Endothelial cell of umbilical vein (primary cell): ENCODE results near the gene JARID2. TPM values are rescaled to one million over a fixed set of nuclear protein-coding genes. Genes with fewer than 3 reads are reported as not detected.

ENCODE experiments used
- BruUV-seq: library from RNA; stranded (reverse); fragments of 400-500 nt; replicated peaks from 2 replicates; lab custom pipeline; 2021; lab: Mats Ljungman, UMichigan
- CTCF ChIA-PET: fragments of 300-600, 350-600 bp; sonication (Branson Sonifier 250); formaldehyde crosslinking; loops from one replicate; lab custom pipeline; 2021; ENCODE audit warnings: antibody characterized with exemption, inconsistent platforms; lab: Charles Lee
- POLR2A ChIA-PET: fragments of 300-600, 350-600 bp; sonication (Branson Sonifier 250); formaldehyde crosslinking; loops from one replicate; lab custom pipeline; 2021; ENCODE audit warnings: antibody characterized with exemption, inconsistent platforms; lab: Charles Lee
- DNase-seq: peaks from one replicate; pipeline ENCODE4 v3.0.0-alpha.2; 2011; ENCODE audit warnings: low read depth, low spot score
- FAIRE-seq: peaks from 2 replicates; lab custom pipeline; 2011; peaks lifted over from hg19 to GRCh38; lab: Jason Lieb, UNC
- H2AFZ ChIP-seq: 2 replicates; pipeline ENCODE4 v1.6.0; 2012; ENCODE audit warnings: low read depth, low read length, control low read depth, inconsistent platforms
- H3K27ac ChIP-seq: 2 replicates; pipeline ENCODE4 v1.5.1; 2011; ENCODE audit warnings: low read depth, mild to moderate bottlenecking, control low read depth, low read length, moderate library complexity; ENCODE audit not compliant: insufficient read depth
- H3K27me3 ChIP-seq, 2 experiments: 2 replicates each; pipeline versions ENCODE4 v1.6.0 to v1.6.1; 2011; ENCODE audit warnings: low read length in 2 of 2, mixed read lengths in 1 of 2; ENCODE audit not compliant: control insufficient read depth in 2 of 2, insufficient read depth in 2 of 2
- H3K36me3 ChIP-seq, 2 experiments: 2 replicates in 1 of 2; 3 replicates in 1 of 2; pipeline ENCODE4 v1.5.1; 2011; ENCODE audit warnings: low read length in 2 of 2, mild to moderate bottlenecking in 1 of 2, moderate library complexity in 1 of 2; ENCODE audit not compliant: control insufficient read depth in 2 of 2, insufficient read depth in 2 of 2; ENCODE audit errors: extremely low read depth in 1 of 2
- H3K4me1 ChIP-seq: 3 replicates; pipeline ENCODE4 v1.5.1; 2011; ENCODE audit warnings: mild to moderate bottlenecking, low read length; ENCODE audit not compliant: control insufficient read depth, insufficient read depth; ENCODE audit errors: extremely low read depth
- H3K4me2 ChIP-seq: 2 replicates; pipeline ENCODE4 v1.6.1; 2011; ENCODE audit warnings: low read length, control low read depth, mixed read lengths; ENCODE audit not compliant: insufficient read depth
- H3K4me3 ChIP-seq, 3 experiments: fragments of 200-600 bp in 1 of 3; sonication (generic), shearing (Covaris generic) in 1 of 3; replicated peaks in 1 of 3; 2 replicates each; pipeline ENCODE4 v1.5.1; 2011 to 2016; ENCODE audit warnings: control low read depth in 3 of 3, low read length in 3 of 3, mild to moderate bottlenecking in 2 of 3, inconsistent platforms in 1 of 3, low read depth in 1 of 3, moderate library complexity in 1 of 3; ENCODE audit not compliant: insufficient read depth in 1 of 3
- H3K79me2 ChIP-seq: 2 replicates; pipeline ENCODE4 v1.6.0; 2012; ENCODE audit warnings: low read length, inconsistent platforms; ENCODE audit not compliant: control insufficient read depth, insufficient read depth
- H3K9ac ChIP-seq: replicated peaks from 2 replicates; pipeline ENCODE3; 2011; ENCODE audit warnings: low read length, control low read depth; ENCODE audit not compliant: insufficient read depth; ENCODE audit errors: extremely low read depth
- H3K9me1 ChIP-seq: replicated peaks from 3 replicates; pipeline ENCODE4 v1.6.0; 2011; ENCODE audit warnings: mild to moderate bottlenecking, low read length; ENCODE audit not compliant: control insufficient read depth, insufficient read depth; ENCODE audit errors: extremely low read depth
- H3K9me3 ChIP-seq: replicated peaks from 2 replicates; pipeline ENCODE4 v1.5.1; 2012; ENCODE audit warnings: low read length, inconsistent platforms; ENCODE audit not compliant: control insufficient read depth, insufficient read depth
- H4K20me1 ChIP-seq: replicated peaks from 2 replicates; pipeline ENCODE3; 2011; ENCODE audit warnings: mild to moderate bottlenecking, low read length; ENCODE audit not compliant: control insufficient read depth, insufficient read depth; ENCODE audit errors: extremely low read depth
- CTCF ChIP-seq, 2 donors: IDR thresholded peaks; 1 replicate in 1 of 2; 2 replicates in 1 of 2; pipeline ENCODE4 v1.5.1; 2011; ENCODE audit warnings: low read length in 2 of 2, mild to moderate bottlenecking in 2 of 2, moderate library complexity in 2 of 2, control low read depth in 1 of 2, inconsistent platforms in 1 of 2, low read depth in 1 of 2; ENCODE audit not compliant: insufficient read depth in 1 of 2; ENCODE audit errors: extremely low read depth in 1 of 2
- EZH2 ChIP-seq: IDR thresholded peaks from 2 replicates; pipeline ENCODE4 v1.6.1; 2012; ENCODE audit warnings: borderline replicate concordance, low read depth, mild to moderate bottlenecking, moderate library complexity, low read length, inconsistent platforms; ENCODE audit not compliant: severe bottlenecking
- FOS ChIP-seq: IDR thresholded peaks from 2 replicates; pipeline ENCODE4 v1.6.1; 2011; ENCODE audit warnings: mild to moderate bottlenecking, low read length, moderate library complexity, borderline replicate concordance; ENCODE audit not compliant: insufficient read depth
- GATA2 ChIP-seq: IDR thresholded peaks from 2 replicates; pipeline ENCODE4 v1.7.0; 2011; ENCODE audit warnings: low read depth, mild to moderate bottlenecking, moderate library complexity, mixed read lengths, low read length; ENCODE audit not compliant: insufficient read length, insufficient read depth
- JUN ChIP-seq: IDR thresholded peaks from 2 replicates; pipeline ENCODE4 v1.6.1; 2011; ENCODE audit warnings: borderline replicate concordance, low read depth; ENCODE audit not compliant: insufficient read length, insufficient read depth
- MAX ChIP-seq: IDR thresholded peaks from 2 replicates; pipeline ENCODE4 v1.6.1; 2011; ENCODE audit not compliant: insufficient read depth, insufficient read length
- MYC ChIP-seq: IDR thresholded peaks from one replicate; pipeline ENCODE4 v1.6.1; 2011; ENCODE audit warnings: mild to moderate bottlenecking, low read depth, low read length
- POLR2A ChIP-seq: IDR thresholded peaks from 2 replicates; pipeline ENCODE4 v1.6.1; 2012; ENCODE audit warnings: low read depth, mild to moderate bottlenecking, control low read depth, low read length
- POLR2AphosphoS5 ChIP-seq: IDR thresholded peaks from 2 replicates; pipeline ENCODE4 v1.6.1; 2012; ENCODE audit warnings: low read depth, mild to moderate bottlenecking, control low read depth, low read length, moderate library complexity; ENCODE audit not compliant: insufficient read depth
- dilution Hi-C: fragments of 300-500 bp; cut with MboI; formaldehyde crosslinking; loops from one replicate; pipeline ENCODE4 v1.15.0; 2019; ENCODE audit warnings: low sequenced_read_pairs; ENCODE audit not compliant: extremely low pct_ligation_motif_present
- intact Hi-C: fragments of 100-400 bp; cut with micrococcal nuclease; formaldehyde crosslinking; loops from one replicate; pipeline ENCODE4 v1.10.0; 2022
- polyA plus RNA-seq, 4 experiments: library from polyadenylated mRNA; depleted of rRNA in 3 of 4; stranded (reverse) in 3 of 4; unstranded in 1 of 4; fragments of >200 nt; gene quantifications; 2 replicates each; pipeline versions ENCODE4 v1.2.1 to v1.2.3, GENCODE V29; 2011 to 2012; ENCODE audit warnings: missing spikeins in 1 of 4
- total RNA-seq: library from RNA; stranded (reverse); gene quantifications from 2 replicates; pipeline ENCODE4 v1.2.3, GENCODE V29; 2021

The JARID2 gene
- total and polyA plus RNA-seq, 2 donors (not counting 3 experiments of a cell fraction or from before 2014, with no cell fraction given), result 2.9 to 10.6 TPM

DNA sequence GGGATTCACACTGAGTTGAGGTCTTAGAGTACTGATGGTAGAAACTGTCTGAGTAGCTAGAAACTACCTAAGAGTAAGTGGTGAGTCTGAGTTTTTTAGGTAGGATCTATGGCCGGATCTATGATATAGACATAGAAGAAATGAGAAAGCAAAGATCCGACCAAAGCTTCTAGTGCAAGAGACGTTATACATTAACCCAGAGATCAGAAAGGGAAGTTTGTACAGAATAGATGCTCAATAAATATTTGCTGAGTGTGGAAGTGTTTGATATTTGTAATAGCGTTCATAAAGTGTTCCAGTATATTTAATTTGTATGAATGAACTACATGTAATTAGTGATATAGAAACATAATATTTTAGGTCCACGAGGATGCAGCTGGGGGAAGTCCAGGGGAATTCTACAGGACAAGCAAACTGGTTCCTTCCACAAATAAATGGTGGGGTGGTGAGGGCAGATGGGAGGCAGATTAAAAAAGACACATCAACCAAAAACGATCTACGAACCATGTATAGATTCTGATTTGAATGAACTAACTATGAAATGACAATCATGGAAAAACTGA is 31.9 kb upstream of the JARID2 start:
- no peak overlapping the region for H3K9ac ChIP-seq
- H3K79me2 ChIP-seq, result no peaks in the 10 kb centered on the region
- dilution Hi-C loops, result no loop called here
- H2AFZ ChIP-seq, result no peak overlapping the region
- H3K36me3 ChIP-seq, result no peaks in the 10 kb centered on the region
- ChIA-PET CTCF (no interaction called here), POLR2A (no interaction called here)
- FAIRE-seq (no peak), DNase-seq (no peak)
- H3K4me3 ChIP-seq, result no peak overlapping the region
- H3K9me3 ChIP-seq, result no peaks in the 10 kb centered on the region
- H4K20me1 ChIP-seq, result no peaks in the 10 kb centered on the region
- no peak overlapping the region for H3K27ac ChIP-seq
- BruUV-seq, result no TSS peak
- no peaks in the 10 kb centered on the region for H3K27me3 ChIP-seq
- TF ChIP-seq EZH2, result no peak
- TF ChIP-seq MAX, result no peak
- TF ChIP-seq FOS, result no peak
- TF ChIP-seq GATA2, result no peak
- TF ChIP-seq JUN, result no peak
- no peak for TF ChIP-seq MYC
- no peak for TF ChIP-seq POLR2A
- no peak for TF ChIP-seq POLR2AphosphoS5
- TF ChIP-seq CTCF (IDR thresholded peaks at IDR 0.05; ENCODE audit: extremely low read depth in 1 of 2, insufficient read depth in 1 of 2, low read depth in 1 of 2, low read length in 2 of 2), result no peak
- intact Hi-C loops, result no loop called here
- H3K4me2 ChIP-seq, result no peak overlapping the region
- H3K4me1 ChIP-seq, result no peaks in the 10 kb centered on the region
- no peaks in the 10 kb centered on the region for H3K9me1 ChIP-seq
